Melanocyte of skin (primary cell): Measurements from ENCODE around the gene FABP1. TPM values are rescaled to one million over a fixed set of nuclear protein-coding genes. Genes with fewer than 3 reads are reported as not detected.

Experiments
- small RNA-seq, 2 donors: library from RNA; depleted of rRNA; stranded (forward); fragments of <200 nt; gene quantifications; one replicate each; pipeline ENCODE3, GENCODE V24; 2012
- total RNA-seq, 2 donors: library from RNA; depleted of rRNA; stranded (reverse); fragments of >200 nt; gene quantifications; 2 replicates each; pipeline ENCODE4 v1.2.3, GENCODE V29; 2012

FABP1 gene
- total RNA-seq = not detected

DNA sequence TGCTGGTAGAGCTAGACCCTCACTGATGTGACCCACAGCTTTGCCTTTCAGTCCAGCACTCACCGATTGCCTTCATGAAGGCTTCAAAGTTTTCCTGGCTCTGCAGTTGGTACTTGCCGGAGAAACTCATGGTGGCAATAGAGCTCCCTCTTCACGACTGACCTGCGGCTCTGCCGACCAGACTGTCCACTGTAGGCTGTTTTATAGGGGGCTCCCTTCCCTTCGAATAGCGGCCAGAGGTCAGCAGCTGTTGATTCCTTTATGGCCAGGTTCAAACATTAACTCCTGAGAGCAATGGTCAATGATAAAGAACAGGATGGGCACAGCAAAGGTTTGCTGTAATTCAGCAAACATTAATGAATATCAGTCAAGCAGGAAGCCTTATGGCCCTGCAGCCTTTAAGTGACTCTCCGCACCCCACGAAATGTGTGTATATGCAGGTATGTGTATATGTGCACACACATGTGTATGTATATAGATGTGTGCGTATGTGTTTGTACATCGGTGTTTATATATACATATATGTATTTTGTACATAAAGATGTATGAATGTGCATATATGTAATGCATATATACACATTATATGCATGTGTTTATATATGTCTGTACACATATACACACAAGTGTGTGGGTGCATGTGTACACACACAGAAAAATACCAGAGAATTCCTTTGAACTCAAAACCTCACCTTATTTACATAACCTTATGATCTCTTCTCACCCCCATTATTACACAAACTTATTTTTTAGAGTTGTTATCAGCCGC is at the start of gene FABP1:
FABP1 (minus strand) TSS at position 175 of the 766 bp plus-strand sequence; CDS start at position 130, 45 bp downstream.

Small RNA genes within 50 kb of the gene (small RNA-seq; reads per million reads assigned to genes)
- gene MIR4780 = 0.23 to 1.0 reads per million in 2 donors

Other genes starting within 250 kb of the FABP1 start
- gene RNU2-63P, start 111.5 kb downstream of the FABP1 start, total RNA-seq = under 1 TPM in 1 of 2 donors, not detected in 1; under 0.01 TPM
- gene KRCC1, start 72.3 kb downstream of the FABP1 start, total RNA-seq = 10 to 100 TPM; 13.7 to 23.7 TPM
- gene SMYD1, start 60.2 kb downstream of the FABP1 start, total RNA-seq = 1 to 10 TPM in 1 of 2 donors, not detected in 1; 1.0 TPM
- gene THNSL2, start 42.3 kb upstream of the FABP1 start, total RNA-seq = 10 to 100 TPM; 10.3 to 18.9 TPM